Activated naive CD4-positive, alpha-beta T cell treated with anti-CD3 and anti-CD28 coated beads, Interleukin-2, amount 50 U/mL, for 24 hours (primary cell): ENCODE results near the gene COL5A2.

Source experiments
- H3K27ac Mint-ChIP-seq: one replicate; pipeline ENCODE4 v1.8.0; 2021; ENCODE audit warnings: mild to moderate bottlenecking, mixed read lengths
- H3K27me3 Mint-ChIP-seq: one replicate; pipeline ENCODE4 v1.8.0; 2021; ENCODE audit warnings: mixed read lengths
- H3K36me3 Mint-ChIP-seq: one replicate; pipeline ENCODE4 v1.8.0; 2021; ENCODE audit warnings: mixed read lengths
- H3K4me1 Mint-ChIP-seq: one replicate; pipeline ENCODE4 v1.8.0; 2021; ENCODE audit warnings: mixed read lengths
- H3K4me3 Mint-ChIP-seq: one replicate; pipeline ENCODE4 v1.8.0; 2021; ENCODE audit warnings: mild to moderate bottlenecking, mixed read lengths
- H3K9me3 Mint-ChIP-seq: one replicate; pipeline ENCODE4 v1.8.0; 2021; ENCODE audit warnings: mixed read lengths

Gene COL5A2

DNA sequence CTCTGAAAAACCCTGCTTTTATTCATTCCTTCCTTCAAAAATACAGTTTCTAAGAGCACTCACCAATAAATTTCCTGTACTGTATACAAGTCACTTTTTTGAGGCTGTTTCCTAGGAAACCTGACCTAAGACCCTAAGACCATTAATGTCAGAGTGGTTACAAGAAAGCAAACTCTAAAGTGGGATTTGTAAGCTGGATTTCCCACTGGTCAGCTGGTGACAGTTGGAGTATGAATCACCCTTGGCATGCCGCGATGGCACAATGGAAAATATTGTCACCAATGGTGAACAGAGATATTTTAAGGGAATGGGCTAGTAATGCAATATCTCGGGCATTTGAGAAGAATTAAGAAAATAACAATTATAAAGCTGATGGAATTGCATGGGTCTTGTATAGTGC lies 103.4 kb downstream of the COL5A2 start:
- Mint-ChIP-seq H3K9me3 (no peaks in the 10 kb centered on the region), H3K4me1 (no peaks in the 10 kb centered on the region), H3K27me3 (no peaks in the 10 kb centered on the region), H3K4me3 (no peak overlapping the region), H3K27ac (no peak overlapping the region), H3K36me3 (peaks cover 3% of the 10 kb centered on the region)

GRCh38 chr2:189074506-189074905 lies 105.1 kb downstream of the COL5A2 start:
- Mint-ChIP-seq H3K36me3 (peaks cover 3% of the 10 kb centered on the region), H3K4me3 (no peak overlapping the region), H3K4me1 (no peaks in the 10 kb centered on the region), H3K27ac (no peak overlapping the region), H3K27me3 (no peaks in the 10 kb centered on the region), H3K9me3 (no peaks in the 10 kb centered on the region)

GRCh38 chr2:189072036-189072435 lies 107.5 kb downstream of the COL5A2 start:
- no peaks in the 10 kb centered on the region for H3K27me3 Mint-ChIP-seq
- H3K4me3 Mint-ChIP-seq, result no peak overlapping the region
- no peak overlapping the region for H3K27ac Mint-ChIP-seq
- H3K36me3 Mint-ChIP-seq, result peaks cover 3% of the 10 kb centered on the region
- H3K9me3 Mint-ChIP-seq, result no peaks in the 10 kb centered on the region
- no peaks in the 10 kb centered on the region for H3K4me1 Mint-ChIP-seq

DNA sequence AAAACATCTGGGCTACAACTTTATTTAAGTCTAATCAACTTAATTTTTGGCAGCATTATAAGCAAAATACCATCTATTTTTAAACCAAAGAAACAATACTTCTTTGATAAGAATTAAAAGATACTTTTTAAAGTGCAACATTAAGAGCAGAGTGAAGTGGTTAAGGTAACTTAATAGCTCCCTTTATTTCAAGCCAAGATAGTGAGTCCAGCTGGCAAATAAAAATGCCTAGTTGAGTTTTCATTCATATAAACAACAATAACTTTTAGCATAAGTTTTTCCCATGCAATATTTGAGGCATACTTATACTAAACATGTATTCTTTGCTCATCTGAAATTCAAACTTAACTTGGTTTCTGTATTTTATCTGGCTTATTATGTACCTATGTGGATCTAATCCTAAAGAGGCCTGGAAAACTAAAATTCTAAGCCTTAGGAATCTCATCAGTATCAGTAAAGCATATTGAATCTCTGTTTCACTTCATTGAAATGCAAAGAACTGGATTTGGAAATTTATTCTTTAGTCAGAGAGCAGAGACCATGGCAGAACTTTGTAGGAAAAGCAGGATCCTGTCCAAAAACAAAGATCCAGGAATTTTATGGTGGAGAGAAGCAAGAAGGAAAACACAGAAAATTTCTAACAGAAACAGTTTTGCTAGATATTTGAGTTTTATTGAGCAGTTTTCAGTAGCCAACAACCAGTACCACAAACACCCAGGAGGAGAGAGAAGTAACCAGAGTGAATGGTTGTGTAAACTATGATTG lies 109.5 kb downstream of the COL5A2 start:
- Mint-ChIP-seq H3K27me3 (no peaks in the 10 kb centered on the region), H3K4me3 (no peak overlapping the region), H3K9me3 (no peaks in the 10 kb centered on the region), H3K27ac (no peak overlapping the region), H3K4me1 (no peaks in the 10 kb centered on the region), H3K36me3 (peaks cover 3% of the 10 kb centered on the region)

GRCh38 chr2:189066037-189066436 lies 113.5 kb downstream of the COL5A2 start:
- H3K4me1 Mint-ChIP-seq, result no peaks in the 10 kb centered on the region
- no peak overlapping the region for H3K4me3 Mint-ChIP-seq
- no peak overlapping the region for H3K27ac Mint-ChIP-seq
- H3K9me3 Mint-ChIP-seq, result no peaks in the 10 kb centered on the region
- H3K36me3 Mint-ChIP-seq, result no peaks in the 10 kb centered on the region
- H3K27me3 Mint-ChIP-seq, result no peaks in the 10 kb centered on the region

GRCh38 chr2:189060096-189060642 lies 119.4 kb downstream of the COL5A2 start:
- Mint-ChIP-seq H3K27ac (no peak overlapping the region), H3K9me3 (no peaks in the 10 kb centered on the region), H3K4me1 (no peaks in the 10 kb centered on the region), H3K4me3 (no peak overlapping the region), H3K36me3 (no peaks in the 10 kb centered on the region), H3K27me3 (no peaks in the 10 kb centered on the region)

DNA sequence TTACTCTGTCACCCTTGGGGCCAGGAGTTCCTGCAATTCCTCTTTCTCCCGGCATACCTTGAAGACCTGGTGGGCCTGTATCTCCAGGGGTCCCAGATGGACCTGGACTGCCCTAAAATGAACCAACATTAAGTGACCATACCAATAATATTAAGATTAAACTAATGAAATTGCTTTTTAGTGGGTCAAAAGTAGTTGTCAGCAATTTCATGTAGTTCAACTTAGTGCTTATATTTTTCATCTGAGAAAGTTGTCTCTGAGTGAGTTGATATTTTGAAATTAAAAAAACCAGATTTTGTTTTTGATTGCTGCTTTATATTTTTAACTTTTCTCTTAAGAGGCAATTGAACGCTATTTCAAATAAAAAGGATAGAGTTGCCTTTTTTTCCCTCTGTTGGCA lies 122.2 kb downstream of the COL5A2 start:
- H3K36me3 Mint-ChIP-seq, result no peaks in the 10 kb centered on the region
- no peaks in the 10 kb centered on the region for H3K4me1 Mint-ChIP-seq

DNA sequence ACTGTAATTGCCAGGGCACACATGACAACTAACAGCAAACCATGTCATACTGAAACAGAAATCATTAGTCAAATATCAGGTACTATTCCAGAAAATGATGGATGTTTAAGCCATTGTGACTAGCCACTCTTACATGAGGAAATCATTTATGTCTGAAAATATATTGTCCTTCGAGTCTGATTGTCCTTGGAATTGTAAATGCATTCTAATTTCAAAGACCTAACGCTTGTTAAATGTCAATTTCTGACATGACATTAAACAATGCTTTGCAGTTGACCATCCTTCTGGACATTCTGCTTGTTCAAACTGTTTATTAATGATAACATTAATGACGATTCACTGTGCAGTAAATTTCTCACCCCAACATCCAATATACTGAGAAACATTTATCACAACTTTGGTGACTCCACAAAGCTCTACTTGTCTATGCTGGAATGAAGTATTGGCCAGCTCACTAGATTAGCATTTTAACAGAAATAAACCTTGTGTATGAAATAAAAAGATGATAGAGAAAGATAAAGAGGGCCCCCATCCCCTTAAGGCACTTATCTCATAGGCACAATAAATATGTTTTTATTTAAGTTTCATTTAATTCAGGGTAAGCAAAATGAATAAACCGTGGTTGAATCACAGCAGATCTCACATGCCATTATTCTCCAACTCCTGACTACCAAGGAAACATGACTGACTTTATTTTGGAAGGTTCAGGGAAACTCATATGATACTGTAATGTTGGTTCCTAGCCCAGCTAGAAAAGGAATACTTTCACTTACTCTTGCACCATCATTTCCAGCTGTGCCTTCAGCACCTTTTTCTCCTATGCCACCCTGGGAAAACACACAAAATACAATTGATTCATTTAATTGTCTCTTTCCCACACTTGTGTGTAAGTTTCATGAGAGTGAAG lies 123.1 kb downstream of the COL5A2 start:
- H3K9me3 Mint-ChIP-seq, result no peaks in the 10 kb centered on the region
- no peaks in the 10 kb centered on the region for H3K4me1 Mint-ChIP-seq
- H3K27ac Mint-ChIP-seq, result no peak overlapping the region
- H3K4me3 Mint-ChIP-seq, result no peak overlapping the region
- H3K36me3 Mint-ChIP-seq, result no peaks in the 10 kb centered on the region
- H3K27me3 Mint-ChIP-seq, result no peaks in the 10 kb centered on the region

More for the DNA sequence above, 122.2 kb downstream of the COL5A2 start:
- Mint-ChIP-seq H3K9me3 (no peaks in the 10 kb centered on the region), H3K27ac (no peak overlapping the region), H3K4me3 (no peak overlapping the region), H3K27me3 (no peaks in the 10 kb centered on the region)

- H3K4me1 Mint-ChIP-seq, result no peaks in the 10 kb centered on the region
- no peak overlapping the region for H3K4me3 Mint-ChIP-seq
- H3K9me3 Mint-ChIP-seq, result no peaks in the 10 kb centered on the region
- H3K27me3 Mint-ChIP-seq, result no peaks in the 10 kb centered on the region
- H3K27ac Mint-ChIP-seq, result no peak overlapping the region
- no peaks in the 10 kb centered on the region for H3K36me3 Mint-ChIP-seq
Measured at GRCh38 chr2:189050165-189050712, 129.3 kb downstream of the COL5A2 start.

- H3K27ac Mint-ChIP-seq, result no peak overlapping the region
- H3K4me1 Mint-ChIP-seq, result no peaks in the 10 kb centered on the region
- no peaks in the 10 kb centered on the region for H3K27me3 Mint-ChIP-seq
- no peaks in the 10 kb centered on the region for H3K9me3 Mint-ChIP-seq
- H3K4me3 Mint-ChIP-seq, result no peak overlapping the region
- no peaks in the 10 kb centered on the region for H3K36me3 Mint-ChIP-seq
Measured at GRCh38 chr2:189049709-189050164, 129.8 kb downstream of the COL5A2 start.

GRCh38 chr2:189048189-189048588 lies 131.4 kb downstream of the COL5A2 start:
- no peak overlapping the region for H3K4me3 Mint-ChIP-seq
- no peaks in the 10 kb centered on the region for H3K9me3 Mint-ChIP-seq
- no peaks in the 10 kb centered on the region for H3K4me1 Mint-ChIP-seq
- H3K27ac Mint-ChIP-seq, result no peak overlapping the region
- H3K36me3 Mint-ChIP-seq, result no peaks in the 10 kb centered on the region
- no peaks in the 10 kb centered on the region for H3K27me3 Mint-ChIP-seq

GRCh38 chr2:189047171-189047888 lies 132.2 kb downstream of the COL5A2 start:
- H3K4me3 Mint-ChIP-seq, result no peak overlapping the region
- no peaks in the 10 kb centered on the region for H3K9me3 Mint-ChIP-seq
- no peak overlapping the region for H3K27ac Mint-ChIP-seq
- H3K4me1 Mint-ChIP-seq, result no peaks in the 10 kb centered on the region
- no peaks in the 10 kb centered on the region for H3K36me3 Mint-ChIP-seq
- H3K27me3 Mint-ChIP-seq, result no peaks in the 10 kb centered on the region

DNA sequence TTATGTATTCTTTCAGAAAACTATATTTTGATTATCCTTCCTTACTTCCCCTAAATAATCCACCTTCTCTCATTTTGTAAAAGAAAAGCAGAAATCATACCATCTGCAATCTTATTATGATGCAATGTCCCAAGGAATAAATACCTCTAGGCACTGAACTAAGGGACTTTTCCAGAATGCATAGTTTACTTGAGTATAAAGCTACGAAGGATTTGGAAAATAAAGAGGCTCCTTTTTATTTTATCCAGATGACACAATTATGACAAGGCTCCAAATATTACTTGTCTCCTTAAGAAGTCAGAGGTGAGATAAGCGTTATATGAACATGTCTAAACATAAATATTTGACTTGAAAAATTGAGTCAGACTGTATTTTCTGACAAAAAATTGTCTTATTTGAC lies 133.2 kb downstream of the COL5A2 start:
- Mint-ChIP-seq H3K4me1 (no peaks in the 10 kb centered on the region), H3K27ac (no peak overlapping the region), H3K36me3 (peaks cover 1% of the 10 kb centered on the region), H3K4me3 (no peak overlapping the region), H3K9me3 (no peaks in the 10 kb centered on the region), H3K27me3 (no peaks in the 10 kb centered on the region)

- no peak overlapping the region for H3K4me3 Mint-ChIP-seq
- H3K36me3 Mint-ChIP-seq, result peaks cover 1% of the 10 kb centered on the region
- no peaks in the 10 kb centered on the region for H3K9me3 Mint-ChIP-seq
- H3K4me1 Mint-ChIP-seq, result no peaks in the 10 kb centered on the region
- no peaks in the 10 kb centered on the region for H3K27me3 Mint-ChIP-seq
- no peak overlapping the region for H3K27ac Mint-ChIP-seq
Measured at GRCh38 chr2:189045836-189046235, 133.7 kb downstream of the COL5A2 start.

DNA sequence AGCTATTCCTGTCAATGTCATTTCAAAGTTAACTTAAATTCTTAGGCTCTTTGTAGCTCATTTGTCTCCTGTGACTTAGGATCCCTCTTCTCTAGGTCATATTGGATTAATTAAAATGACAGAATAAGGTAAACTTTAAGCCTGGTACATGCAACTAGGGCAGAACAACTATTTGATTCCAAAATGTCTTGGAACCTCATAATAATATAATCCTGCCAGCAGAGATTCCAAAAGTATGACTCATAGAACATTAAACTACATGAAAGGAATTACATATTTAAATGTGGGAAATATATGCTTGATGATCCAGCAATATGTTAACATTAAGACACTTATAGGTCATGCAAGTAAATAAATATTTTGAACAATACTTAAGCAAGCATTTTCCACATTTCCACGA lies 142.0 kb downstream of the COL5A2 start:
- peaks cover 12% of the 10 kb centered on the region for H3K4me1 Mint-ChIP-seq
- no peaks in the 10 kb centered on the region for H3K27me3 Mint-ChIP-seq
- H3K4me3 Mint-ChIP-seq, result no peak overlapping the region
- H3K9me3 Mint-ChIP-seq, result no peaks in the 10 kb centered on the region
- H3K27ac Mint-ChIP-seq, result no peak overlapping the region
- H3K36me3 Mint-ChIP-seq, result peaks cover 3% of the 10 kb centered on the region
